Measurements from ENCODE around the gene PDE6G. TPM values are rescaled to one million over a fixed set of nuclear protein-coding genes. Genes with fewer than 3 reads are reported as not detected.
A peak's percentile ranks its signal among the peaks of the same experiment; 100 is the strongest.

PDE6G gene
- total and polyA plus RNA-seq, 2 of the 8 experiments (the other 6 are each of a cell fraction or from before 2014, with no cell fraction given), result 5.8 to 12.9 TPM

DNA sequence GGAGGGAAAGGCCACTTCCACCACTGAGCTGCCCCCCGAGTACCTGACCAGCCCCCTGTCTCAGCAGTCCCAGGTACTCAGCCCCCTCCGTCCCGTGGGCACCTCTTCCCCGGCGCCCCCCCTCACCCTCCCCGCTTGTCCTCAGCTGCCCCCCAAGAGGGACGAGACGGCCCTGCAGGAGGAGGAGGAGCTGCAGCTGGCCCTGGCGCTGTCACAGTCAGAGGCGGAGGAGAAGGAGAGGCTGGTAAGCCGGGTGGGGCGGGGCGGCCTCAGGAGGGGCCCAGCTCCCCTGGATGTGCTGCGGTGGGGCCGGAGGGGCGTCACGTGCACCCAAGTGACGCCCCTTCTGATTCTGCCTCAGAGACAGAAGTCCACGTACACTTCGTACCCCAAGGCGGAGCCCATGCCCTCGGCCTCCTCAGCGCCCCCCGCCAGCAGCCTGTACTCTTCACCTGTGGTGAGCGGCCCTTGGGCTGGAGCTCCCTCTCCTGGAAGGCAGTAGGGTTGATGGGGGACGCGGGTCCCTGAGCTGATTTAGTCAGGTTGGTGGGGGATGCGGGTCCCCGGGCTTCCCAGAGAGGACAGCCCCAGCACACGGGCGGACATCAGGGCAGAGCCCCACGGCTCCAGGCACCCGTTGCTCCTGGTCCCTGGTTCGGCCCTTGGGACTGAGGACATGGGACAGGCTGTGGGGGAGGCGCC lies 37.3 kb upstream of the PDE6G start:
- Histone ChIP-seq H3K56ac (replicated peaks; ENCODE audit: insufficient read length, low read depth, low read length) (no peak overlapping the region), H3K36me3 (ENCODE audit: control insufficient read depth in 2 of 4, insufficient read depth in 4 of 4, low read length in 3 of 4) (peaks cover 2 to 56% (median 33%) of the 10 kb centered on the region in 4 experiments; a peak in 6 of 8 replicates), H2BK120ac (replicated peaks; ENCODE audit: low read depth, low read length) (no peak overlapping the region), H3K23ac (ENCODE audit: insufficient read length) (no peak overlapping the region), H3K23me2 (ENCODE audit: low read depth, low read length) (no peaks in the 10 kb centered on the region), H2BK15ac (ENCODE audit: low read length) (no peak overlapping the region), H2BK5ac (ENCODE audit: low read depth, low read length) (no peak overlapping the region), H2AFZ (ENCODE audit: low read length) (no peak overlapping the region), H3K27me3 (replicated peaks in 1 of 4; ENCODE audit: control insufficient read depth in 3 of 4, extremely low read depth in 1 of 4, insufficient read depth in 3 of 4, low read length in 3 of 4) (no peaks in the 10 kb centered on the region), H4K8ac (ENCODE audit: extremely low read depth, insufficient read depth, low read length) (no peak overlapping the region), H4K91ac (replicated peaks; ENCODE audit: insufficient read length, low read length) (no peak overlapping the region), H3K4me1 (replicated peaks in 1 of 4; ENCODE audit: control insufficient read depth in 3 of 4, insufficient read depth in 4 of 4, low read length in 3 of 4) (no peaks in the 10 kb centered on the region), H3K4me2 (ENCODE audit: insufficient read depth in 1 of 2, low read depth in 2 of 2, low read length in 2 of 2) (no peak overlapping the region), H3K79me1 (ENCODE audit: low read depth, low read length) (peaks cover 2% of the 10 kb centered on the region; the same call in 1 of the 2 replicates), H2BK12ac (ENCODE audit: low read depth, low read length) (no peak overlapping the region), H3K79me2 (ENCODE audit: control insufficient read depth in 1 of 2, insufficient read depth in 2 of 2, low read length in 2 of 2) (no peaks in the 10 kb centered on the region), H2BK20ac (ENCODE audit: low read length) (no peak overlapping the region), H3K18ac (ENCODE audit: extremely low read depth, low read length) (no peak overlapping the region), H4K20me1 (replicated peaks in 1 of 2; ENCODE audit: control insufficient read depth in 1 of 2, insufficient read depth in 2 of 2, low read length in 2 of 2) (peaks cover 3 to 14% of the 10 kb centered on the region in 2 experiments), H3K4me3 (ENCODE audit: extremely low read depth in 1 of 4, insufficient read depth in 2 of 4, low read depth in 3 of 4, low read length in 4 of 4) (no peak overlapping the region), H3K9ac (replicated peaks in 1 of 4; ENCODE audit: extremely low read depth in 1 of 4, low read depth in 3 of 4, low read length in 3 of 4) (no peak overlapping the region), H2AK5ac (ENCODE audit: low read depth, low read length) (no peak overlapping the region), H3K4ac (replicated peaks; ENCODE audit: insufficient read length, low read depth, low read length) (no peak overlapping the region), H4K5ac (ENCODE audit: insufficient read length, low read depth, low read length) (no peak overlapping the region), H3K27ac (ENCODE audit: low read depth, low read length) (no peak overlapping the region), H3K9me3 (ENCODE audit: insufficient read depth in 2 of 2, low read depth in 1 of 2, low read length in 1 of 2) (no peaks in the 10 kb centered on the region), H3K14ac (ENCODE audit: insufficient read length) (no peak overlapping the region)
- WGBS, 2 experiments (ENCODE audit: extremely low coverage in 1 of 2, insufficient coverage in 1 of 2, insufficient read length in 1 of 2, insufficient replicate concordance in 2 of 2, low coverage in 1 of 2, low lambda C conversion rate in 2 of 2, missing lambda C conversion rate in 1 of 2), result 90% methylated on average over 29 of the region's 35 CpGs; no CpG with 5 or more reads in 1 of the 2 experiments
- CTCF ChIA-PET (ENCODE audit: partially characterized antibody), result interaction anchor here (0.6 to 1.8 kb wide), 7 partner anchors 9 to 422 kb away, joined by 3 to 20 read pairs (median 7); partner anchors contain the start of genes ARL16, HGS and MRPL12
- DNase-seq (ENCODE audit: low read depth in 1 of 2, low spot score in 2 of 2) (peak in 1 of 2 experiments; percentile 67), FAIRE-seq (no peak)
- no peak for TF ChIP-seq RXRA (IDR thresholded peaks at IDR 0.05; ENCODE audit: insufficient read depth, low read depth, low read length)
- TF ChIP-seq, protein P1, sequence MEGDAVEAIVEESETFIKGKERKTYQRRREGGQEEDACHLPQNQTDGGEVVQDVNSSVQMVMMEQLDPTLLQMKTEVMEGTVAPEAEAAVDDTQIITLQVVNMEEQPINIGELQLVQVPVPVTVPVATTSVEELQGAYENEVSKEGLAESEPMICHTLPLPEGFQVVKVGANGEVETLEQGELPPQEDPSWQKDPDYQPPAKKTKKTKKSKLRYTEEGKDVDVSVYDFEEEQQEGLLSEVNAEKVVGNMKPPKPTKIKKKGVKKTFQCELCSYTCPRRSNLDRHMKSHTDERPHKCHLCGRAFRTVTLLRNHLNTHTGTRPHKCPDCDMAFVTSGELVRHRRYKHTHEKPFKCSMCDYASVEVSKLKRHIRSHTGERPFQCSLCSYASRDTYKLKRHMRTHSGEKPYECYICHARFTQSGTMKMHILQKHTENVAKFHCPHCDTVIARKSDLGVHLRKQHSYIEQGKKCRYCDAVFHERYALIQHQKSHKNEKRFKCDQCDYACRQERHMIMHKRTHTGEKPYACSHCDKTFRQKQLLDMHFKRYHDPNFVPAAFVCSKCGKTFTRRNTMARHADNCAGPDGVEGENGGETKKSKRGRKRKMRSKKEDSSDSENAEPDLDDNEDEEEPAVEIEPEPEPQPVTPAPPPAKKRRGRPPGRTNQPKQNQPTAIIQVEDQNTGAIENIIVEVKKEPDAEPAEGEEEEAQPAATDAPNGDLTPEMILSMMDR (IDR thresholded peaks at IDR 0.05; ENCODE audit: control extremely low read depth in 1 of 3, insufficient read depth in 1 of 3, low read depth in 1 of 3, low read length in 3 of 3), result peak; percentile 55 to 88 (median 59)
- TF ChIP-seq SAP30 (IDR thresholded peaks at IDR 0.05; ENCODE audit: insufficient read depth, insufficient replicate concordance, low read length), result no peak
- no peak for TF ChIP-seq RNF2 (IDR thresholded peaks at IDR 0.05; ENCODE audit: borderline replicate concordance, low read depth, low read length, missing control alignments, poor library complexity, severe bottlenecking)
- TF ChIP-seq RAD21 (IDR thresholded peaks at IDR 0.05 in 1 of 2, conservative IDR thresholded peaks at IDR 0.05 in 1 of 2; ENCODE audit: low read depth in 2 of 2, low read length in 2 of 2), result peak; percentile 42 to 62; a peak in 3 of 4 replicates
- no peak for TF ChIP-seq TCF12 (IDR thresholded peaks at IDR 0.05; ENCODE audit: low read depth, low read length)
- POLR2A ChIA-PET (ENCODE audit: partially characterized antibody), result interaction anchor here (1.0 to 28.4 kb wide), 4 partner anchors 11 to 23 kb away, joined by 3 to 436 read pairs (median 52); partner anchors contain the start of genes ARL16, HGS, MRPL12 and SLC25A10

Data from H1 (cell line).